NCI-H2081 treated with DMSO at 0.1 percent for 48 hours (cell line): ENCODE measurements around the gene KIF2B.
"Not testable (repeated sequence)": the region's sequence is repeated elsewhere in the genome, so short reads cannot be mapped to it uniquely, and the experiment has no call there.

Experiments
- DNase-seq: peaks from one replicate; lab custom pipeline; 2025; lab: John Stamatoyannopoulos, UW

The KIF2B gene

GRCh38 chr17:53822764-53823163, at the start of gene KIF2B:
KIF2B (plus strand) TSS chr17:53822927; CDS start chr17:53823034, 107 bp downstream.
- no peak for DNase-seq

GRCh38 chr17:53780320-53780719, 42.4 kb upstream of the KIF2B start:
- no peak for DNase-seq

GRCh38 chr17:53791551-53791950, 31.2 kb upstream of the KIF2B start:
- DNase-seq = no peak

GRCh38 chr17:53792451-53792850, 30.3 kb upstream of the KIF2B start:
- no peak for DNase-seq

- no peak for DNase-seq
Observed at GRCh38 chr17:53792997-53793396, 29.7 kb upstream of the KIF2B start.

GRCh38 chr17:53794875-53795274, 27.9 kb upstream of the KIF2B start:
- no peak for DNase-seq

- no peak for DNase-seq
Observed at GRCh38 chr17:53796642-53797041, 26.1 kb upstream of the KIF2B start.

- no peak for DNase-seq
Observed at GRCh38 chr17:53797501-53797900, 25.2 kb upstream of the KIF2B start.

GRCh38 chr17:53804437-53804836, 18.3 kb upstream of the KIF2B start:
- DNase-seq = no peak

GRCh38 chr17:53806473-53806872, 16.3 kb upstream of the KIF2B start:
- DNase-seq = no peak

GRCh38 chr17:53807286-53807685, 15.4 kb upstream of the KIF2B start:
- no peak for DNase-seq

GRCh38 chr17:53818271-53818670, 4.5 kb upstream of the KIF2B start:
- no peak for DNase-seq

- no peak for DNase-seq
Observed at GRCh38 chr17:53818929-53819328, 3.8 kb upstream of the KIF2B start.

GRCh38 chr17:53819956-53820355, 2.8 kb upstream of the KIF2B start:
- no peak for DNase-seq

- DNase-seq = no peak
Observed at GRCh38 chr17:53823341-53824050, 769 bp downstream of the KIF2B start.

- not testable (repeated sequence) for DNase-seq
Observed at GRCh38 chr17:53834771-53835170, 12.0 kb downstream of the KIF2B start.

- no peak for DNase-seq
Observed at GRCh38 chr17:53837131-53837530, 14.4 kb downstream of the KIF2B start.

GRCh38 chr17:53844491-53845107, 21.9 kb downstream of the KIF2B start:
- DNase-seq = no peak

- DNase-seq = not testable (repeated sequence)
Observed at GRCh38 chr17:53871128-53871527, 48.4 kb downstream of the KIF2B start.
